ENCODE results near the gene SETMAR.

SETMAR gene

GRCh38 chr3:4351164-4351855, 48.1 kb downstream of the SETMAR start:
- DNase-seq (ENCODE audit: low spot score): no peak

GRCh38 chr3:4351872-4352271, 48.7 kb downstream of the SETMAR start:
- no peak for DNase-seq (ENCODE audit: low spot score)

- no peak for DNase-seq (ENCODE audit: low spot score)
Observed at GRCh38 chr3:4355401-4356219, 52.4 kb downstream of the SETMAR start.

GRCh38 chr3:4356220-4356540, 53.0 kb downstream of the SETMAR start:
- no peak for DNase-seq (ENCODE audit: low spot score)

GRCh38 chr3:4356546-4357410, 53.6 kb downstream of the SETMAR start:
- DNase-seq (ENCODE audit: low spot score): no peak

- no peak for DNase-seq (ENCODE audit: low spot score)
Observed at GRCh38 chr3:4358273-4358672, 55.1 kb downstream of the SETMAR start.

- DNase-seq (ENCODE audit: low spot score): no peak
Observed at GRCh38 chr3:4359805-4360502, 56.8 kb downstream of the SETMAR start.

GRCh38 chr3:4360817-4361216, 57.6 kb downstream of the SETMAR start:
- DNase-seq (ENCODE audit: low spot score): no peak

- no peak for DNase-seq (ENCODE audit: low spot score)
Observed at GRCh38 chr3:4362523-4362922, 59.4 kb downstream of the SETMAR start.
